ENCODE measurements around the gene ETS2. TPM values are rescaled to one million over a fixed set of nuclear protein-coding genes. Genes with fewer than 3 reads are reported as not detected.

Gene ETS2
- total RNA-seq, 2 donors from 2014 or later = 8.1 to 10.9 TPM

DNA sequence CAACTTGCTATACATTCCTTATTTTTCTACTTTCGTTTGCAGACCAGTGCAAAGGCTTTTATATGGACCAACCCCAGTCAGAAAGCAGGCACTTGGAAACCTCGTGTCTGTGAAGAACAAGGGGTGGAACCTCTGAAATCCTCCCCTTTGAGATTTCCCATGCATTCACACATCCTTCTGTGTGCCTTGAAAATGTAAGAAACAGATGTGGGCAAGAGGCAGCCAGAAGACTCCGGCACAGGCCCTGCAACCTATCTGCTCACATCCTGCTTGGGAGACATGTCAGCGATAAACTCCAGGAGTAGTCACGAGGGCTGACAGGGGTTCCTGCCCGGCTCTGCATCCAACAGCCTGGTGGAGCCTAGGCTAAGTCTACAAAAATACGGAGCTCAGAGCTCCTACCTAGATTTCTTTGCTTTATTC, 42.5 kb downstream of the ETS2 start:
- H3K36me3 Mint-ChIP-seq (ENCODE audit: low read depth) = peaks cover 2% of the 10 kb centered on the region
- H3K4me3 Mint-ChIP-seq = no peak overlapping the region
- peaks cover 5% of the 10 kb centered on the region for H3K4me1 Mint-ChIP-seq
- no peaks in the 10 kb centered on the region for H3K9me3 ChIP-seq (ENCODE audit: control insufficient read depth, low read length, poor library complexity, severe bottlenecking)
- no peak for DNase-seq
- H3K27me3 Mint-ChIP-seq = peaks cover 39% of the 10 kb centered on the region
- no peak overlapping the region for H3K27ac Mint-ChIP-seq
- no peak for ATAC-seq

DNA sequence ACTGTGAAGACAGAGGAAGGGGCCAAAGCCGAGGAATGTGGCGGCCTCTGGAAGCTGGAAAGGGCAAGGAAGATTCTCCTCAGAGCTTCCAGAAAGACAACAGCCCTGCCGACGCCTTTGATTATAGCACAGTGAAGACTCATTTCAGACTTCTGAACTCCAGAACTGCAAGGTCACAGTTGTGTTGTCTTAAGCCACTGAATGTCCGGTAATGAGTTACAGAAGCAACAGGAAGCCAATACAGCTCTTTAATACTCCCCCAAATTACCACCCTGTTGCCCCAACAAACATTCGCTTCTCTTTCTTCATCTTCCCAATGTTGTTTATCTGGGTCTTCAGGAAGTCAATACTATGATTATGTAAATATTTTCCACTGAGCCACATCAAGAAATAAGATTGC, 44.0 kb downstream of the ETS2 start:
- H3K4me3 Mint-ChIP-seq = no peak overlapping the region
- DNase-seq = no peak
- no peak overlapping the region for H3K27ac Mint-ChIP-seq
- peaks cover 2% of the 10 kb centered on the region for H3K36me3 Mint-ChIP-seq (ENCODE audit: low read depth)
- H3K27me3 Mint-ChIP-seq = peaks cover 53% of the 10 kb centered on the region
- ATAC-seq = no peak
- no peaks in the 10 kb centered on the region for H3K9me3 ChIP-seq (ENCODE audit: control insufficient read depth, low read length, poor library complexity, severe bottlenecking)
- peaks cover 5% of the 10 kb centered on the region for H3K4me1 Mint-ChIP-seq

DNA sequence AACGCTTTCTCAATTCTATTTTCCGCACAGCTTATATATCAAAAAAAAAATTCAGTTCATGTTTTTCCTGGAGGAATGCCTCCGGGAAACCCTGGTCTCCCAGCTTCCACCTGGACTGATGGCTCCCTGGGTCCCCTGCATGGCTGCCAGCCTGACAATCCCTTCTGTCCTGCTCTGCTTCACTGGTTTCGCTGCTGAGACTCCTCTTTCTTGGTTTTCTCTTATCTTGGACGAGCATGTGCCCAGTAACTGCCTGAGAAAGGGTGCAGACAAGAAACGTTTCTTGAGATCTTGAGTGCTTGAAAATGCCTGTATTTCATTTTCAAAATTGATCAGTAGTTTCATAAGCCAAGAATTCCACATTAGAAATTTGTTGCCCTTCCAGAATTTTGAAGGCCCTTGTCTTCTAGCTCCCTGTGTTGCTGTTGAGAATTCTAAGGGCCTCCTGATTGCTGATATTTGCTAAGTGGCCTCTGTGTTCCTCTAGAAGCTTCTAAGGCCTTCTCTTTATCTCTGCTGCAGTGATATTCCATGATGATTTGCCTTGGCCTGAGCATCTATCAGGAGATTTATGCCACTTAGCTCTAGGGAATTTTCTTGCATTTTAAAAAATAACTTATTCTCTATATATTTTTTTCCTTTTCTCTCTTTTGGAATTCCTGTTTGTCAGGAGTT, 44.7 kb downstream of the ETS2 start:
- Mint-ChIP-seq H3K27me3 (peaks cover 53% of the 10 kb centered on the region), H3K4me3 (no peak overlapping the region), H3K36me3 (ENCODE audit: low read depth) (peaks cover 2% of the 10 kb centered on the region), H3K27ac (no peak overlapping the region), H3K4me1 (peaks cover 5% of the 10 kb centered on the region)
- DNase-seq (no peak), ATAC-seq (no peak)
- no peaks in the 10 kb centered on the region for H3K9me3 ChIP-seq (ENCODE audit: control insufficient read depth, low read length, poor library complexity, severe bottlenecking)

DNA sequence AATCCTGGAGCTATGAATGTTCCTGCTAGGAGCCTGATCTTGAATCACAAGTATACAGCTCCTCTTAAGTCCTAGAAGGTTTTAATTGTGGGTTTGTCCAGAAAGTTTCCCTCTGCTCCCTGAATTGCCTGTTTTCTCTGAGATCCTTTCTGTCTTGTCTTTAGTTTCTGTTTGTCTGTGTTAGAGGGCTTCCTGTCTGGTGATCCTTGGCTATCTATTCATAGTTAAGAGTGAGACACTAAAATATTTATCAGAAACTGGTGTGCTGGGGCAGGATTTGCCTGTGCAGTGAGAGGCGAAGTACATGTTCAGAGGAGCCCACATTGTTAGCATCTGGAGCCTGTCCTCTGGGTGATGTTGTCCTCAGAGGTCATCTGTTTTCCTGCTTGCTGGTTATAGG, 45.4 kb downstream of the ETS2 start:
- Mint-ChIP-seq H3K27ac (no peak overlapping the region), H3K36me3 (ENCODE audit: low read depth) (peaks cover 2% of the 10 kb centered on the region), H3K4me3 (no peak overlapping the region), H3K27me3 (peaks cover 58% of the 10 kb centered on the region), H3K4me1 (peaks cover 5% of the 10 kb centered on the region)
- DNase-seq = no peak
- no peak for ATAC-seq
- H3K9me3 ChIP-seq (ENCODE audit: control insufficient read depth, low read length, poor library complexity, severe bottlenecking) = no peaks in the 10 kb centered on the region

DNA sequence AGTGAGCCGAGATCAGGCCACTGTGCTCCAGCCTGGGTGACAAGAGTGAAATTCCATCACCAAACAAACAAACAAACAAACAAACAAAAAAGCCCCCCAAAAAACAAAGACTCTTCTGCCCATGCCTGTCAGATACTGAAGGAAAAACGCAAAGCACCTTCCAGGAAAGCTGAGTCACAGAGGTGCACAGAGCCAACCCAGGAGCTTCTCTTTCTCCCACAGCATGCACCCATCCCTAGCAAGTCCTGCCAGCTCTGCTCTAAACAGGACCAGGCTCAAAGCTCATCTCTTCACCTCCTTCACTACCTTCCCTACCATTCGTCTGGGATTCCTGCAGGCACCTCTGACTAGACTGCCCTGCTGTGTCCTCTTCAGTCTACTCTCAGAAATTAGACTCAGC, 46.5 kb downstream of the ETS2 start:
- ATAC-seq = no peak
- Mint-ChIP-seq H3K4me1 (peaks cover 5% of the 10 kb centered on the region), H3K27ac (no peak overlapping the region), H3K27me3 (peaks cover 59% of the 10 kb centered on the region), H3K36me3 (ENCODE audit: low read depth) (peaks cover 4% of the 10 kb centered on the region), H3K4me3 (no peak overlapping the region)
- no peaks in the 10 kb centered on the region for H3K9me3 ChIP-seq (ENCODE audit: control insufficient read depth, low read length, poor library complexity, severe bottlenecking)
- no peak for DNase-seq

DNA sequence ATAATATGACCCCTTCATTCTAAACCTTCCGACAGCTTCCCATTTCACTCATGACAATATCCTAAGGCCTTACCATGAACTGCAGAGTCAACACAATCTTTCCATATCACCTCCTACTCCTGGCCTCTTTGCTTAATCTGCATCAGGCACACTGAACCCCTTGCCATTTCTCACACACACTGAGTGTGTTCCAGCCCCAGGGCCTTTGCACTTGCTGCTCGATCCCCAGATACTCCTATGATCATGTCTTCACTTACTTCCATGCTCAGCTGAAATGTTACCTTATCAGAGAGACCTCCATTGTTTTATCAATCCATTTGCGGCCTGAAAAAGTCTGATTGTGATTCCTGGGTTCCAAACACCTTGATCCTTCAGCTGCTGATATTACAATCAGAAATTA, 47.0 kb downstream of the ETS2 start:
- DNase-seq (no peak), ATAC-seq (no peak)
- Mint-ChIP-seq H3K27ac (no peak overlapping the region), H3K27me3 (peaks cover 62% of the 10 kb centered on the region), H3K36me3 (ENCODE audit: low read depth) (peaks cover 4% of the 10 kb centered on the region), H3K4me3 (no peak overlapping the region), H3K4me1 (peaks cover 5% of the 10 kb centered on the region)
- no peaks in the 10 kb centered on the region for H3K9me3 ChIP-seq (ENCODE audit: control insufficient read depth, low read length, poor library complexity, severe bottlenecking)

DNA sequence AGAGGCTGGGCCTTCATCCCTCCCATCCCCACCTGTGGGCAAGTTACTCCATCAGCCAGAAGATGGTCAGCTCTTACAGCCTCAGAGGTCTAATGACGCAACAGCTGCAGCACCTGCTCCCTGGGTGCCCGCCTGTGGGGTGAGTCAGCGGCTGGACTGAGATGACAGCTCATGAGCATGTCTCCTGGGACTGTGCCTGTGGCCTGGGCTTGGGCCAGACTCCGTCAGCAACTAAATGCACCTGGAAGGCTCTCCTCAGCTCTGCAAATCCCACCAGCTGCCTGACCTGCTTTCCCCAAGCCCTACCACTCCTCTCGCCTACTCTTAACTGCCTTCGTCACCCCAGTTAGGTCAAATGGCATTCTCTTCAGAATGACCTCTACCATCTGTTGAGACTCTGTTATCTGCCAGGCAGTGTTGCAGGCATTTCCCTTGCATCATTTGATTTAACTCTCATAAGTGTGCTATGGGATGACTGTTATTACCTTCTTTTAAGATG, 47.7 kb downstream of the ETS2 start:
- Mint-ChIP-seq H3K36me3 (ENCODE audit: low read depth) (peaks cover 6% of the 10 kb centered on the region), H3K4me3 (no peak overlapping the region), H3K27ac (no peak overlapping the region), H3K27me3 (peaks cover 68% of the 10 kb centered on the region), H3K4me1 (peaks cover 5% of the 10 kb centered on the region)
- ATAC-seq (no peak), DNase-seq (no peak)
- H3K9me3 ChIP-seq (ENCODE audit: control insufficient read depth, low read length, poor library complexity, severe bottlenecking) = no peaks in the 10 kb centered on the region

DNA sequence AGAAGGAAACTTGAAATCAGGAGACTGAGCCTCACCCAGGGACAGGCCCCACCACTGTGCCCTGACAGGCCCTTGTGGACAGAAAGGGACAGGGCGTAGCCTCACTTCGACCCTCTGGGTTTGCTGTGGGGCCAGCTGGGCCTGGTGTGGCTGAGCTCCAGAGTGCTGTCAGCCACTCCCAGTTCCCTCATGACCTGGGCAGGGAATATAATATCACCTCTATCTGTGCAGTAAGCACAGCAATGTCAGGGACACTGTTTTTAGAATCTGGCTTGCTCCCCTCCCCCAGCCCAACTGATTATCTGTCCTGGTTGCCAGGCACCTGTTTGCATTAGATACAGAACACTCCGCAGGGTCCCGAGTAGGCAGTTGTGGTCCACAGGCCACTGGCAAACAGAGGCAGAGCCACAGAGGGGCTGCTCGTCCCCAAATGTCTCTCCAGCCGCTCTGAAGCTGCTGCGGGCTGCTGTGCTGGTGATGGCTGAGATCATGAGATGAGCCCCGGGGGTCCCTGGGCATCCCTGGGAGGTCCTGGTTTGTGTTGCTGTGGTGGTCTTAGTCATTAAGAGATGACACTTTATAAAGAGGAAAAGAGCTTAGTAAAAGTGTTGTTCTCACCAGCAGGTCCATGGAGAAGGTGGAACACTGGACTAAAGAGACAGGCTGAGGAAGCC, 51.6 kb downstream of the ETS2 start:
- H3K9me3 ChIP-seq (ENCODE audit: control insufficient read depth, low read length, poor library complexity, severe bottlenecking) = no peaks in the 10 kb centered on the region
- Mint-ChIP-seq H3K4me1 (peaks cover 3% of the 10 kb centered on the region), H3K4me3 (no peak overlapping the region), H3K27me3 (peaks cover 64% of the 10 kb centered on the region), H3K27ac (no peak overlapping the region), H3K36me3 (ENCODE audit: low read depth) (peaks cover 8% of the 10 kb centered on the region)
- no peak for DNase-seq
- ATAC-seq = no peak

DNA sequence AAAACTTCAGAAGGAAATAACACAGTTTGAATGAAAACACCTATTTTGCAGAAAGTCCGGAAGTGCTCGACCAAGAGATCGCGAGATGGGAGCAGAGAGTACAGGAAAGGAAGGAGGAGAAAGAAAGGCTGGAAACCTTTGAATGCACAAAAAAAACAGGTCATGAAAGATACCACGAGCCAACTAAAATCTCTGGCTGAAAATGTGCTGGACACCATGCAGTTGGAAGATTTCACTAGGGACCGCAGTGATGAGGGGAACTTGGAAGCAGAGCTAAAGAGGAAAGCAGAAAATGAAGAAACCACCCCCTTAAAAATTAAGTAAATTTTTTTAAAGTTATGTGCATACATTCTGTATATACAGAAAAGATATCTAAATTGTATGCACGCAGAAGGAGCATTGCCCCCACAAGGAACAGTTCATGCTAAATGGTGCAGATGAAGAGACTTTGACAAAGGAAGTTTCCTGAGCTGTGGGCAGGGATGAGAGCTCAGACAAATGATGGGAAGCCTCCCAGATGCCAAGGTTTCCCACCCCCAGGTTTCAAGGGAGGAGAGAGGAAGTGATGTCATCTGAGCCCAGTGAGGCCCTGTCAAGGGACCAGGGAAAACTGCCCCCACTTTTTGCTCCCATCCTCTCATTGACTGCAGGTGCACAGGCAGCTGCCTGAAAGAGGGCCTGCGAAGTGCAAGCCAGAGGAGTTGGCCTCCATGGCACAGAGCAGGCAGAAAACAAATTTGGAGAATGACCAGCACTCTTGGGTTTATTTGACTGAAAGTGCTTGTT, 52.5 kb downstream of the ETS2 start:
- Mint-ChIP-seq H3K27ac (no peak overlapping the region), H3K4me1 (peaks cover 3% of the 10 kb centered on the region), H3K27me3 (peaks cover 57% of the 10 kb centered on the region), H3K36me3 (ENCODE audit: low read depth) (peaks cover 8% of the 10 kb centered on the region), H3K4me3 (no peak overlapping the region)
- ATAC-seq = no peak
- H3K9me3 ChIP-seq (ENCODE audit: control insufficient read depth, low read length, poor library complexity, severe bottlenecking) = no peaks in the 10 kb centered on the region
- DNase-seq = no peak

DNA sequence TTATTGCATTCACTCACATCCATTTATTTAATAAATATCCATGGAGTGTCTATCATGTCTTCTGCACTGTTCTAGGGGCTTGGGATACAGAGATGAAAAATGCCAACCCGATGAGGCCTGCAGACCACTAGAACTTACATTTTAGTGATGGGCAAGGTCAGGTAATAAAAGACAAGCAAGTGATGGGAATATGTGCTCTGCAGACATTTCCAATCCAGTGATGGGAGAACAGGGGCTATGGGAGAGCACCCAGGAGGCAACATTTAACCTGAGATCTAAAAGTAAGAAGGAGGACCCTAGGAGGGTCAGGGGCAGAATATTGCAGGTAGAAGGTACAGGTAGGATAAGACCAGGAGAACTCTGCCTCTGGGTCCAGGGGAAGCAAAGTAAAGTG, 53.1 kb downstream of the ETS2 start:
- Mint-ChIP-seq H3K36me3 (ENCODE audit: low read depth) (peaks cover 8% of the 10 kb centered on the region), H3K27ac (no peak overlapping the region), H3K27me3 (peaks cover 57% of the 10 kb centered on the region), H3K4me3 (peak overlapping the region; percentile 7), H3K4me1 (peaks cover 3% of the 10 kb centered on the region)
- no peak for ATAC-seq
- DNase-seq = no peak
- H3K9me3 ChIP-seq (ENCODE audit: control insufficient read depth, low read length, poor library complexity, severe bottlenecking) = no peaks in the 10 kb centered on the region

DNA sequence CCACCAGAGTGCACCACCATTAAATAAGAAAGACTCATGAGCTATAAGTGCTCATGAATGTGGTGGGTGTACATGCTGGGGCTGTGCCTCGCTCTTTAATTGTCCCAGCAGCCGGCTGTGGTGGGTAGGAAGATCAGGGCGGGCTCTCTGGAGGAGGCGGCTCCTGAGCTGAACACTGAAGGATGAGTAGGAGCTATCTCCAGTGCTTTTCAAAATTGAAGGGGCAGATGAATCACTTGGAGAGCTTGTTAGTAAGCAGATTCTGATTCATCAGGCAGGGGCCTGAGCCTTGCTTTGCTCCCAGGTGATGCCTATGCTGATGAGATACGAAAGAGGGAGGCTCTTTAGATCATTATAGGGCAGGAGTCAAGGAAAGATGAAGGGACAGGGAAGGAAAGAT, 54.1 kb downstream of the ETS2 start:
- DNase-seq (no peak), ATAC-seq (no peak)

DNA sequence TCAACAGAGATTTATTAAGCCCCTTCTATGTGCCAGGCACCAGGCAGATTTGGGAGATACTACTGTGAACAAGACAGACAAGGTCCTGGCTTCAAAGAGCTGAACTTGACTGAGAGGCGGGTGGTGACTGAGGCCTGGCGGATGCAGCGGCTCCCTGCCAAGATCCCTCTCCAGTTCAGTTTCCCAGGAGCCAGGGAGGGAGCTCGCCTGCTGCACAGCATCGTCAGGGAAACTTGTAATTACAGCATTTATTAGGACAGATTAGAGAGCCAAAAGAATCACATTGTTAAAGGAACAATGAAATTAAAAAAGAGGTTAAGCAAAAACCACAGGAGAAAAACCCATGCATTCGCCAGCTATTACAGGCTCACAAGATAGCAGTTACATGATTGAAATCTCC, 55.3 kb downstream of the ETS2 start:
- H3K9me3 ChIP-seq (ENCODE audit: control insufficient read depth, low read length, poor library complexity, severe bottlenecking) = no peaks in the 10 kb centered on the region
- peaks cover 13% of the 10 kb centered on the region for H3K36me3 Mint-ChIP-seq (ENCODE audit: low read depth)
- no peak for DNase-seq
- peaks cover 66% of the 10 kb centered on the region for H3K27me3 Mint-ChIP-seq
- H3K4me3 Mint-ChIP-seq = no peak overlapping the region
- H3K4me1 Mint-ChIP-seq = peaks cover 3% of the 10 kb centered on the region
- no peak overlapping the region for H3K27ac Mint-ChIP-seq
- ATAC-seq = no peak

More for the DNA sequence above, 54.1 kb downstream of the ETS2 start:
- no peak overlapping the region for H3K4me3 Mint-ChIP-seq
- H3K9me3 ChIP-seq (ENCODE audit: control insufficient read depth, low read length, poor library complexity, severe bottlenecking) = no peaks in the 10 kb centered on the region
- H3K4me1 Mint-ChIP-seq = peaks cover 3% of the 10 kb centered on the region
- peaks cover 58% of the 10 kb centered on the region for H3K27me3 Mint-ChIP-seq
- H3K27ac Mint-ChIP-seq = no peak overlapping the region
- H3K36me3 Mint-ChIP-seq (ENCODE audit: low read depth) = peaks cover 13% of the 10 kb centered on the region

DNA sequence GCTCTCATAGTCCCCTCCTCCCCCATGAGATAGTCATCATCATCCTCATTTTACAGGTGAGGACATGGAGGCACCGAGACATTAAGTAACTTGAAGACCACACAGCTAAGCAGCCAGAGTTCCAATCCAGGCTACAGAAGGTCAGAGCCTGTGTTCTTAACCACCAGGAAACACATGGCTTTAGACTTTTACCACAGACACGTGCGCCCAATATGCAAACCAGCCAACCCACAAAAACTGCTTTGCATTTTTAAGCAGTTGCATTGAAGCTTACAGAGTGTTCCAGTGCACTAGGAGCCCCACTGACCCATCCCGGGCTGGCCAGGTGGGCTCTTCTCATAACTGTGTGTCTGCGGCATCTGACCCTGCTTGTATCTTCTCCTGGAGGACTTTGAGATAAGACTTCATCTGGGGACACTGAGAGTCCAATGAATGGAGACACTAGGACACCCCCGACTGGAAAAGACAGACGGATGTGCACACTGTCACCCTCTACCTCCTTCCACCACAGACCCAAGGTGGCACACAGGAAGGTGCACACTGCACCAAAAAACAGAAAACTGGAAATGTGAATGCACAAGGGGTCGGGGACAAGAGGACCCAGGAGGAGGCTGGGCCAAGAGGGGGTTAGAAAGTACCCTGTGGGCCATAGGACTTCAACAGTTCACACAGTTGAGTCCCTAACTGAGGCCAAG, 56.4 kb downstream of the ETS2 start:
- Mint-ChIP-seq H3K27me3 (peaks cover 68% of the 10 kb centered on the region), H3K4me1 (peaks cover 3% of the 10 kb centered on the region)
- ATAC-seq = no peak

More for the DNA sequence above, 56.4 kb downstream of the ETS2 start:
- H3K36me3 Mint-ChIP-seq (ENCODE audit: low read depth) = peaks cover 11% of the 10 kb centered on the region
- H3K9me3 ChIP-seq (ENCODE audit: control insufficient read depth, low read length, poor library complexity, severe bottlenecking) = no peaks in the 10 kb centered on the region
- no peak for DNase-seq
- H3K27ac Mint-ChIP-seq = no peak overlapping the region
- no peak overlapping the region for H3K4me3 Mint-ChIP-seq

Measured in T-helper 17 cell (primary cell).